NCI-H524 treated with DMSO at 0.1 percent for 48 hours (cell line): ENCODE measurements around the gene HEBP1.

Source experiments
- DNase-seq: peaks from one replicate; lab custom pipeline; 2025; lab: John Stamatoyannopoulos, UW

HEBP1 gene

GRCh38 chr12:13023811-13024530, 23.9 kb upstream of the HEBP1 start:
- DNase-seq, result no peak

GRCh38 chr12:13022851-13023271, 22.8 kb upstream of the HEBP1 start:
- no peak for DNase-seq

GRCh38 chr12:13011098-13011497, 11.0 kb upstream of the HEBP1 start:
- no peak for DNase-seq

GRCh38 chr12:13008741-13009380, 8.8 kb upstream of the HEBP1 start:
- no peak for DNase-seq

DNA sequence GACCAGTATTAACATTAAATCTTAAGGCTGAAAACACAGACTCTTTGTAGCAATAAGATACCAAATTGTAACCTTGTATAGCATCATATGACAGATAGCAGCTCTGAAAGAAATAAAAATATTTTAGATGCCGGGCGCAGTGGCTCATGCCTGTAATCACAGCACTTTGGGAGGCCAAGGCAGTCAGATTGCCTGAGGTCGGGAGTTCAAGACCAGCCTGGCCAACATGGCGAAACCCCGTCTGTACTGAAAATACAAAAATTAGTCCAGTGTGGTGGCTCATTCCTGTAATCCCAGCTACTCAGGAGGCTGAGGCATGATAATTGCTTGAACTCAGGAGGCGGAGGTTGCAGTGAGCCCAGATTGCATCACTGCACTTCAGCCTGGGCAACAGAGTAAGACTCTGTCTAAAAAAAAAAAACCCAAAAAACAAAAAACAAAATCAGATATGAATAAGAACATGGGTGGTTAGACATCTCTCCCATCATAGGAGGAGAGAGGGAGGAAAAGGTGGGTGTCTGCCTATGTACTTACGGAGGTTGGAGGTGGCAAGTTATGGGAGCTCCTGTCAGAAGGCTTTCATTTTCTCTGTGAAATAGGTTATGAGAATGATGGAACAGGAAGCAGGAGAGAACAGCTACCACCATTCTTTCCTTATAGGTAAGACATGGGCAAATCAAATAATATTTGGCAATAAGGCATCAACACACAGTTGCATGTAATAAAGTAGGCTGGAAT, 7.6 kb upstream of the HEBP1 start:
- no peak for DNase-seq

DNA sequence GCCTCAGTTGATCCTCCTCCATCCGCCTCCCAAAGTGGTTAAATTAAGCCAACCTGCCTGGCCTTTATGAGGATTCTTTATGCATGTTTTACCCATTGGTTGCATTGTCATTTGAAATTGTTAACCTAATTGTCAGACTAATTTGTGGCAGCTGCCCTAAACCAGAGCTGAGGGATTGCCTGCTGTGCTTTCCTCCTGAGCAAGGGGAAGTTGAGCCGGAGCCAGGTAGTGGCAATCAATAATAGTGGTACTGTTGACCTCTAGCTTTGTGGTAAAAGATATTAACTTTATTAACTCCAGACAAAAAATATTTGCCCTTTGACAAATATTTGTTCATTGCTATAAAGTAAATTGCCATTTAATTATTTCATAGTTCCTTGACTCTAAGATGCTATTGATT, 5.6 kb upstream of the HEBP1 start:
- DNase-seq, result no peak

DNA sequence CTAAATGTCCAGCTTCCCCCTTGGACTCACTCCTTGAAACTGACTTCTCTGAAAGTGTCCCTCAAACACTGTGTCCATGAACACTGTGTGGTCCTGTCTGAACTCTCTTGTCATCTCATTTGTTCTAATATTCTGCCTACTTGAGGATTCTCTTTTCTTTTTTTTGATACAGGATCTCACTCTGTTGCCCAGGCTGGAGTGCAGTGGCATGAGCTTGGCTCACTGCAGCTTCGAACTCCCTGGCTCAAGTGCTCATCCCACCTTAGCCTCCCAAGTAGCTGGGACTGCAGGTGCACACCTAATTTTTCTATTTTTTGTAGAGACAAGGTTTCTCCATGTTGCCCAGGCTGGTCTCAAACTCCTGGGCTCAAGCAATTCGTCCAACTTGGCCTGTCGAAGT, 4.9 kb upstream of the HEBP1 start:
- no peak for DNase-seq

GRCh38 chr12:13004361-13004760, 4.3 kb upstream of the HEBP1 start:
- no peak for DNase-seq

DNA sequence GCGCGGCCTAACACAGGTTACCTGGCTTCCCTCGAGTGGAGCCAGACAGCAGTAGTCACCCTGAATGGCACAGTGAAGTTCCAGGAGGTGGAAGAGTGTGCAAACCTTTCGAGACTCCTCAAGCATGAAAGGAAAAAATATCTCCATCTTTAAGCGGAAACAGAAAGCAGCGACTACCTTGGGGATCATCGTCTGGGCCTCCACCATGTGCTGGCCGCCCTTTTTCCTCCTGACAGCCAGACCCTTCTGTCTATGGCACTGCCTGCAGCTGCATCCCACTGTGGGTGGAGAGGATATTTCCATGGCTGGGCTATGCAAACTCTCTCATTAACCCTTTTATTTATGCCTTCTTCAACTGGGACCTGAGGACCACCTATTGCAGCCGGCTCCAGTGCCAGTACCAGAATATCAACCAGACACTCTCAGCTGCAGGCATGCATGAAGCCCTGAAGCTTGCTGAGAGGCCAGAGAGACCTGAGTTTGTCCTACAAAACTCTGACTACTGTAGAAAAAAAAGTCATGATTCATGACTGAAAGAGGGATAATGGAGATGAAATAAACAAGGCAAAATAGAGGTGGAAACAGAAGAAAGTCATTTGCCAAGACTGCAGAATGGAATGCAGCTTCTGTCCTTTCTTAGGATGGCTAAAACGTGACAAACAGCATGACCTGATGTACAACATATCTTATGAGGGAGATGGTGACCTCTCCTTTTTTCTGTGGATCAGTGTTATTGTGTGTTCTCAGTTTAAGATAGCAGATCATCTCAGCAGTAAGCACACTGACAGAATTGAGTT, 2.4 kb upstream of the HEBP1 start:
- DNase-seq, result no peak

DNA sequence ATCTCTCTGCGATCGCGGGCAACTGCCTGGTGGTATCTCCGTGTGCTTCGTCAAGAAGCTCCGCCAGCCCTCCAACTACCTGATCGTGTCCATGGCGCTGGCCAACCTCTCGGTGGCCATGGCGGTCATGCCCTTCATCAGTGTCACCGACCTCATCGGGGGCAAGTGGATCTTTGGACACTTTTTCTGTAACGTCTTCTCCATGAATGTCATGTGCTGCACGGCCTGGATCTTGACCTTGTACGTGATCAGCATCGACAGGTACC, 1.6 kb upstream of the HEBP1 start:
- DNase-seq, result no peak

GRCh38 chr12:13000925-13001774, 1.1 kb upstream of the HEBP1 start:
- no peak for DNase-seq

GRCh38 chr12:13000616-13000924, 505 bp upstream of the HEBP1 start:
- no peak for DNase-seq

DNA sequence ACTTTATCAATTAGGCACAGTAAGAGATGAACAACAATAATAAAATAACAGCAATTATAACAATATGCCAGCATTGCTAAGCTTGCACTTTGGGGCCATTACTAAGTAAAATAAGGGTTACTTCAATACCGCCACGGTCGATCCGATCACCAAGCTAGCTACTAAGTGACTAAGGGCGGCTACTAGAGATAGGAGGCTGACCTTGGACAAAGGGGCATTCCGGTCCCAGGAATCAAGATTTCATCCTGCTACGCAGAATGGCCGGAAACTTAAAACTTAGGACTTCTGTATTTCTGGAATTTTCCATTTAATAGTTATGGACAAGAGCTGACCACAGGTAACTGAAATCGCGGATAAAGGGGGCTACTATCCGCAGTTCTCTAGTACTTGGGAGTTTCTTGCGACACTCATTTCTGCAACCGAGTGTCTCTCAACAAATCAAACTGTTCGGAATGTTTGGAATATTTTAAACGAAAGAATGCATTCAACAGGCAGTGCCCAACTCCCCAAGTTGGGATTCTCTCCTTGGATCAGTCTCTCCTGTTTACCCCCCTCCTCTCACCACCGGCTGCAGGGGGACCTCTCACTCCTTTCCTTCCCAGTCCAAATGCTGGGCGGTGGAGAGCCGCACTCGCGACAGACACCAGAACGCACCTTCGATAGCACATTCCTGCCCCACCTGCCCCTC, 650 bp downstream of the HEBP1 start:
- DNase-seq, result no peak

- DNase-seq, result no peak
Measured at GRCh38 chr12:12998248-12998647, 1.8 kb downstream of the HEBP1 start.

DNA sequence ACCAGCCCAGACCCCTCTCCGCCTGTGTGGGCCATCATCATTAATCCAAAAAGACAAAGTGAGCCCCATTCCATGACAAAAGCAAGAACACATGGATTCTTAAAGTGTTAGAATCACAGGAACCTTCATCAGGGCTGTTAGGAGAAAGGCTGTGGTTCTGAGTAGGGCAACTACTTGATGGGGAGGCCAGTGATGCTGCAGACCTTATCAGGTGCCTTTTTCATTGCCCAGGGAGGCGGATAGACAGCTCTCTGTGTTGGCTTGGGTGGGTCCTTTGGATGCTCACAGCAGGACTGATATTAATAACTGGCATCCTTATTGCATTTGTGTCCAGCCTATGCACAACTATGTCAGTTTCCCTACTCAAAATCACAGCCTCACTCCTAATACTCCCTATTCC, 2.3 kb downstream of the HEBP1 start:
- DNase-seq, result no peak

- no peak for DNase-seq
Measured at GRCh38 chr12:12997156-12997555, 2.9 kb downstream of the HEBP1 start.

DNA sequence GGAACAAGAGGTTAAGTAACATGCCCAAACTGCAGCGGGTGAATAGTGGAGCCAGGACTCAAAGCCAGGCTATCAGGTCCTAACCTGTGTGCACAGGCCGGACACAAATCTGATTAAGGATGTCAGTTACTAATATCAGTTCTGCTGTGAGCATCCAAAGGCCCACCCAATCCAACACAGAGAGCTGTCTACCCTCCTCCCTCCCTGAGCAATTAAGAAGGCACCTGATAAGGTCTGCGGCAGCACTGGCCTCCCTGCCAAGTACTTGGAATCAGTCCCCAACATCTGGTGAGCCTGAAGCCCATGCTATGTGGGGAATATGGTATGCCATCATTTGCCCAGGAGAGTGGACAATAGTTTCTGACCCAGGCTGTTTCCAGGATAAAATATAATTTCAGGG, 3.9 kb downstream of the HEBP1 start:
- no peak for DNase-seq

DNA sequence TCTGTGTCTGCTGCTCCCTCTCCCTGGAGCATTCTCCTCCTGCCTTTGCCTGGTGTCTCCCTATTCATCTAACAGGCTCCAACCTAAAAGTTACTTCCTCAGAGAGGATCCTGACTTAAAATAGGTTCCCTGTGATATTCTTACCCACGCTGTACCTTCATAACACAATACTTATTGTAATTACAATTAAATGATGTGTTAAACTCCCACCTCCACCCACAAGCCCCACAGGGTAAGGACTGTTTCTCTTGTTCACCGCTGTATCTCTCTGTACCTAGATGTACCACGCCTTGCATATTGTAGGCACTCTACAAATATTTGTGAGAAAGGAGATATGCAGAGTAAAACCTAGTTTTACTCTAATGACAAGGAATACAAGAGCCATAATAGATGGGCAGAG, 5.0 kb downstream of the HEBP1 start:
- no peak for DNase-seq

GRCh38 chr12:12993367-12993766, 6.7 kb downstream of the HEBP1 start:
- DNase-seq, result no peak

- no peak for DNase-seq
Measured at GRCh38 chr12:12992418-12993130, 7.5 kb downstream of the HEBP1 start.
